Keratinocyte (primary cell): ENCODE results near the gene DNAH11. TPM values are rescaled to one million over a fixed set of nuclear protein-coding genes. Genes with fewer than 3 reads are reported as not detected.

ENCODE experiments used
- DNase-seq: peaks from one replicate; pipeline ENCODE4 v3.0.0-alpha.2; 2011; ENCODE audit warnings: low read depth, missing footprints, low spot score
- FAIRE-seq: peaks from 2 replicates; lab custom pipeline; 2011; peaks lifted over from hg19 to GRCh38; lab: Jason Lieb, UNC
- H2AFZ ChIP-seq: 2 replicates; pipeline ENCODE4 v1.6.0; 2012; ENCODE audit warnings: low read length, control low read depth, inconsistent platforms; ENCODE audit not compliant: control insufficient read depth
- H3K27ac ChIP-seq: 2 replicates; pipeline ENCODE4 v1.5.1; 2011; ENCODE audit warnings: low read length; ENCODE audit not compliant: control insufficient read depth, insufficient read depth
- H3K27me3 ChIP-seq: 3 replicates; pipeline ENCODE4 v1.6.0; 2011; ENCODE audit warnings: low read length; ENCODE audit not compliant: control insufficient read depth, insufficient read depth; ENCODE audit errors: extremely low read depth
- H3K36me3 ChIP-seq, 2 experiments: 2 replicates in 1 of 2; 3 replicates in 1 of 2; pipeline ENCODE4 v1.5.1; 2011; ENCODE audit warnings: low read length in 2 of 2, mild to moderate bottlenecking in 1 of 2; ENCODE audit not compliant: control insufficient read depth in 2 of 2, insufficient read depth in 2 of 2; ENCODE audit errors: extremely low read depth in 1 of 2
- H3K4me1 ChIP-seq: 3 replicates; pipeline ENCODE4 v1.5.1; 2011; ENCODE audit warnings: low read length; ENCODE audit not compliant: control insufficient read depth, insufficient read depth; ENCODE audit errors: extremely low read depth
- H3K4me2 ChIP-seq: 3 replicates; pipeline ENCODE4 v1.6.0; 2011; ENCODE audit warnings: low read depth, low read length; ENCODE audit not compliant: control insufficient read depth, insufficient read depth; ENCODE audit errors: extremely low read depth
- H3K4me3 ChIP-seq, 3 experiments: fragments of 200-600 bp in 1 of 3; sonication (generic) in 1 of 3; 2 replicates in 2 of 3; 3 replicates in 1 of 3; pipeline ENCODE4 v1.5.1; 2011 to 2016; ENCODE audit warnings: low read length in 3 of 3, mild to moderate bottlenecking in 3 of 3, control low read depth in 2 of 3, inconsistent platforms in 1 of 3, low read depth in 1 of 3, mixed read lengths in 1 of 3, mixed run types in 1 of 3, moderate library complexity in 1 of 3; ENCODE audit not compliant: control insufficient read depth in 2 of 3, insufficient read depth in 2 of 3; ENCODE audit errors: extremely low read depth in 1 of 3
- H3K79me2 ChIP-seq: 2 replicates; pipeline ENCODE4 v1.6.0; 2012; ENCODE audit warnings: low read length; ENCODE audit not compliant: control insufficient read depth, insufficient read depth
- H3K9ac ChIP-seq: 3 replicates; pipeline ENCODE4 v1.6.0; 2011; ENCODE audit warnings: low read length; ENCODE audit not compliant: control insufficient read depth, insufficient read depth; ENCODE audit errors: extremely low read depth
- H3K9me1 ChIP-seq: 3 replicates; pipeline ENCODE4 v1.6.0; 2011; ENCODE audit warnings: low read length; ENCODE audit not compliant: control insufficient read depth, insufficient read depth; ENCODE audit errors: extremely low read depth
- H3K9me3 ChIP-seq: 2 replicates; pipeline ENCODE4 v1.5.1; 2012; ENCODE audit warnings: low read depth, low read length; ENCODE audit not compliant: control insufficient read depth
- H4K20me1 ChIP-seq: 3 replicates; pipeline ENCODE4 v1.6.0; 2011; ENCODE audit warnings: low read length; ENCODE audit not compliant: control insufficient read depth, insufficient read depth; ENCODE audit errors: extremely low read depth
- EZH2 ChIP-seq: IDR thresholded peaks from one replicate; pipeline ENCODE4 v1.6.1; 2012; ENCODE audit warnings: inconsistent platforms, mild to moderate bottlenecking, low read length, moderate library complexity
- dilution Hi-C: fragments of 300-500 bp; cut with MboI; formaldehyde crosslinking; loops from one replicate; pipeline ENCODE4 v1.7.0; 2020; ENCODE audit warnings: low sequenced_read_pairs; ENCODE audit not compliant: extremely low pct_ligation_motif_present
- polyA plus RNA-seq, 5 experiments: library from polyadenylated mRNA; depleted of rRNA in 3 of 5; stranded (reverse) in 3 of 5; stranded (forward) in 1 of 5; unstranded in 1 of 5; fragments of >200 nt; gene quantifications; 1 replicate in 1 of 5; 2 replicates in 3 of 5; 3 replicates in 1 of 5; pipeline versions ENCODE4 v1.2.1 to v1.2.3, GENCODE V29; 2011 to 2012; ENCODE audit warnings: missing spikeins in 2 of 5, low read depth in 1 of 5, low replicate concordance in 1 of 5
- TF ChIP-seq, protein P1 (sequence below), 3 experiments: IDR thresholded peaks in 1 of 3; conservative IDR thresholded peaks in 1 of 3; optimal IDR thresholded peaks in 1 of 3; 2 replicates in 2 of 3; 3 replicates in 1 of 3; pipeline versions ENCODE3 to v1.5.1; 2011; ENCODE audit warnings: low read length in 3 of 3, mild to moderate bottlenecking in 3 of 3, moderate library complexity in 2 of 3, control low read depth in 1 of 3, inconsistent platforms in 1 of 3; ENCODE audit not compliant: insufficient read depth in 2 of 3; ENCODE audit errors: extremely low read depth in 1 of 3

The DNAH11 gene
- polyA plus RNA-seq, 1 donor (not counting 4 experiments of a cell fraction or from before 2014, with no cell fraction given), result 0.21 TPM

GRCh38 chr7:21771266-21771665 lies 228.4 kb downstream of the DNAH11 start:
- Histone ChIP-seq H3K79me2 (no peaks in the 10 kb centered on the region), H3K4me3 (no peak overlapping the region), H3K4me1 (peaks cover 13% of the 10 kb centered on the region), H4K20me1 (no peaks in the 10 kb centered on the region), H3K9me1 (no peaks in the 10 kb centered on the region), H3K36me3 (no peaks in the 10 kb centered on the region), H3K27ac (no peak overlapping the region), H3K9ac (no peak overlapping the region), H3K27me3 (no peaks in the 10 kb centered on the region), H3K9me3 (no peaks in the 10 kb centered on the region), H2AFZ (no peak overlapping the region), H3K4me2 (no peak overlapping the region)
- no peak for DNase-seq
- FAIRE-seq, result no peak
- TF ChIP-seq, protein P1, sequence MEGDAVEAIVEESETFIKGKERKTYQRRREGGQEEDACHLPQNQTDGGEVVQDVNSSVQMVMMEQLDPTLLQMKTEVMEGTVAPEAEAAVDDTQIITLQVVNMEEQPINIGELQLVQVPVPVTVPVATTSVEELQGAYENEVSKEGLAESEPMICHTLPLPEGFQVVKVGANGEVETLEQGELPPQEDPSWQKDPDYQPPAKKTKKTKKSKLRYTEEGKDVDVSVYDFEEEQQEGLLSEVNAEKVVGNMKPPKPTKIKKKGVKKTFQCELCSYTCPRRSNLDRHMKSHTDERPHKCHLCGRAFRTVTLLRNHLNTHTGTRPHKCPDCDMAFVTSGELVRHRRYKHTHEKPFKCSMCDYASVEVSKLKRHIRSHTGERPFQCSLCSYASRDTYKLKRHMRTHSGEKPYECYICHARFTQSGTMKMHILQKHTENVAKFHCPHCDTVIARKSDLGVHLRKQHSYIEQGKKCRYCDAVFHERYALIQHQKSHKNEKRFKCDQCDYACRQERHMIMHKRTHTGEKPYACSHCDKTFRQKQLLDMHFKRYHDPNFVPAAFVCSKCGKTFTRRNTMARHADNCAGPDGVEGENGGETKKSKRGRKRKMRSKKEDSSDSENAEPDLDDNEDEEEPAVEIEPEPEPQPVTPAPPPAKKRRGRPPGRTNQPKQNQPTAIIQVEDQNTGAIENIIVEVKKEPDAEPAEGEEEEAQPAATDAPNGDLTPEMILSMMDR (optimal IDR thresholded peaks at IDR 0.05 in 1 of 3, IDR thresholded peaks at IDR 0.05 in 1 of 3, conservative IDR thresholded peaks at IDR 0.05 in 1 of 3; ENCODE audit: extremely low read depth in 1 of 3, insufficient read depth in 2 of 3, low read length in 3 of 3), result no peak
- no peak for TF ChIP-seq EZH2
- dilution Hi-C loops, result no loop called here

DNA sequence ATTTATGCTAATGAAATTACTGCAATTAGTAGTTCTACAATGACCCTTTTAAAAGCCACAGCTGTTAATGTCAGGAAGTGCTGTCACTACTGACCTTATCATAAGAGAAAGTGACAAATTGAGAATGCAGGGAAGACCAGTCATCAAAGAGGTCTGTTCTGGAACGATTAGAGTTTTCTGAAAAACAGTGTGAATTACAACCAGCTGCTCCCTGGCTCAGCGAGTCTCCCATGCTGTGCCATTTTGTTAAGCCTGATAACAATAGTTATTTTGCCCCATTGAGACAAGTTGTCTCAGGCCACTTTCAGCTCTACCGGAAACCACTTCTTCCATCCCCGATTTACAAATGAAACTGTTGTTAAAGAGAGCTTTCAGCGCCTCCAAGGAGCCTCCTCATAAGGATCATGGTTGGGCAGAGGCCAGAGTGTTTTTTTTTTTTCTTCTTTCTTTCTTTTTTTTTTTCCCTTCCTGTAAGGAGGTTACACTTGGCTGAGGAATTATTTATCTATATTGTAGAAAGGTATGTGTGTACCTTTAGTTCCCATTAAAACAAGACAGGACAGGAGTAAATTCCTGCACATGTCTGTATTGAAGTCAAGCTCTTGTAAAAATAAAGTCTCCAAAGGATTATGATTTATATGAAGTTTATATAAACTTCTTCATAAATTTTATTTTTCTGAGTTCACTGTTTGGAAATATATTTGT lies 229.2 kb downstream of the DNAH11 start:
- Histone ChIP-seq H3K9ac (no peak overlapping the region), H3K4me2 (peak overlapping the region; percentile 75), H4K20me1 (no peaks in the 10 kb centered on the region), H3K9me1 (no peaks in the 10 kb centered on the region), H3K27ac (peak overlapping the region; percentile 10), H3K79me2 (no peaks in the 10 kb centered on the region), H3K4me3 (peak overlapping the region in 2 of 3 experiments; percentile 18 to 44), H3K4me1 (peaks cover 13% of the 10 kb centered on the region), H3K36me3 (no peaks in the 10 kb centered on the region), H3K9me3 (no peaks in the 10 kb centered on the region), H3K27me3 (no peaks in the 10 kb centered on the region), H2AFZ (peak overlapping the region; percentile 73)
- peak; percentile 13 for DNase-seq
- dilution Hi-C loops, result no loop called here
- FAIRE-seq, result peak; percentile 17
- TF ChIP-seq, protein P1 (optimal IDR thresholded peaks at IDR 0.05 in 1 of 3, IDR thresholded peaks at IDR 0.05 in 1 of 3, conservative IDR thresholded peaks at IDR 0.05 in 1 of 3; ENCODE audit: extremely low read depth in 1 of 3, insufficient read depth in 2 of 3, low read length in 3 of 3), result no peak
- TF ChIP-seq EZH2, result no peak
